ENCODE measurements around the gene EIF4EBP2. TPM values are rescaled to one million over a fixed set of nuclear protein-coding genes. Genes with fewer than 3 reads are reported as not detected.
A peak's percentile ranks its signal among the peaks of the same experiment; 100 is the strongest.

EIF4EBP2 gene
- total RNA-seq, 6 experiments from 2014 or later: 32.7 to 51.0 (median 40.3) TPM

DNA sequence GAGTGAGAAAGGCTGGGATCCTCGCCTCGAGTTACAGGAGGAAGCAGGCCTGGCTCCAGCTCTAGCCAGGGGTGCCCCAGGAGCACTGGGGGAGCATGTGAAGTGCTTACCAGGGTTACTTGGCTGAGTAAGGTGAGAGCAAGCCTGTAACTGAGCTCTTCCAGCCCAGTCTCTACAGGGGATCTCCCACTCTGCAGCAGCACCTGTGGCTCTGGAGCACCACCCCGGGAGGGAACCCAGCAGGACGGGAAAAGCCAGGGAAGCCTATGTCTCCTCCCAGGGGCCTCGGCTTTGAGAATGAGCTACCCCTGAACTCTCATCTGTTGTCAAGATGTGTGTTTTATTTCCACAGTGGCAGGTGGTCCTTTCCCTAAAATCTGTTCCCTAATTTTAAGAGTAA is 32.1 kb upstream of the EIF4EBP2 start:
- no peak for DNase-seq
- no peak overlapping the region for H3K27ac Mint-ChIP-seq
- H3K9me3 Mint-ChIP-seq: no peaks in the 10 kb centered on the region
- H3K36me3 Mint-ChIP-seq (ENCODE audit: low read depth): no peaks in the 10 kb centered on the region
- H3K4me1 Mint-ChIP-seq (ENCODE audit: low read depth): peaks cover 28% of the 10 kb centered on the region
- H3K4me3 Mint-ChIP-seq: no peak overlapping the region
- TF ChIP-seq, protein P1, sequence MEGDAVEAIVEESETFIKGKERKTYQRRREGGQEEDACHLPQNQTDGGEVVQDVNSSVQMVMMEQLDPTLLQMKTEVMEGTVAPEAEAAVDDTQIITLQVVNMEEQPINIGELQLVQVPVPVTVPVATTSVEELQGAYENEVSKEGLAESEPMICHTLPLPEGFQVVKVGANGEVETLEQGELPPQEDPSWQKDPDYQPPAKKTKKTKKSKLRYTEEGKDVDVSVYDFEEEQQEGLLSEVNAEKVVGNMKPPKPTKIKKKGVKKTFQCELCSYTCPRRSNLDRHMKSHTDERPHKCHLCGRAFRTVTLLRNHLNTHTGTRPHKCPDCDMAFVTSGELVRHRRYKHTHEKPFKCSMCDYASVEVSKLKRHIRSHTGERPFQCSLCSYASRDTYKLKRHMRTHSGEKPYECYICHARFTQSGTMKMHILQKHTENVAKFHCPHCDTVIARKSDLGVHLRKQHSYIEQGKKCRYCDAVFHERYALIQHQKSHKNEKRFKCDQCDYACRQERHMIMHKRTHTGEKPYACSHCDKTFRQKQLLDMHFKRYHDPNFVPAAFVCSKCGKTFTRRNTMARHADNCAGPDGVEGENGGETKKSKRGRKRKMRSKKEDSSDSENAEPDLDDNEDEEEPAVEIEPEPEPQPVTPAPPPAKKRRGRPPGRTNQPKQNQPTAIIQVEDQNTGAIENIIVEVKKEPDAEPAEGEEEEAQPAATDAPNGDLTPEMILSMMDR (IDR thresholded peaks at IDR 0.05): no peak
- H3K27me3 Mint-ChIP-seq (ENCODE audit: insufficient read depth): peaks cover 9% of the 10 kb centered on the region

DNA sequence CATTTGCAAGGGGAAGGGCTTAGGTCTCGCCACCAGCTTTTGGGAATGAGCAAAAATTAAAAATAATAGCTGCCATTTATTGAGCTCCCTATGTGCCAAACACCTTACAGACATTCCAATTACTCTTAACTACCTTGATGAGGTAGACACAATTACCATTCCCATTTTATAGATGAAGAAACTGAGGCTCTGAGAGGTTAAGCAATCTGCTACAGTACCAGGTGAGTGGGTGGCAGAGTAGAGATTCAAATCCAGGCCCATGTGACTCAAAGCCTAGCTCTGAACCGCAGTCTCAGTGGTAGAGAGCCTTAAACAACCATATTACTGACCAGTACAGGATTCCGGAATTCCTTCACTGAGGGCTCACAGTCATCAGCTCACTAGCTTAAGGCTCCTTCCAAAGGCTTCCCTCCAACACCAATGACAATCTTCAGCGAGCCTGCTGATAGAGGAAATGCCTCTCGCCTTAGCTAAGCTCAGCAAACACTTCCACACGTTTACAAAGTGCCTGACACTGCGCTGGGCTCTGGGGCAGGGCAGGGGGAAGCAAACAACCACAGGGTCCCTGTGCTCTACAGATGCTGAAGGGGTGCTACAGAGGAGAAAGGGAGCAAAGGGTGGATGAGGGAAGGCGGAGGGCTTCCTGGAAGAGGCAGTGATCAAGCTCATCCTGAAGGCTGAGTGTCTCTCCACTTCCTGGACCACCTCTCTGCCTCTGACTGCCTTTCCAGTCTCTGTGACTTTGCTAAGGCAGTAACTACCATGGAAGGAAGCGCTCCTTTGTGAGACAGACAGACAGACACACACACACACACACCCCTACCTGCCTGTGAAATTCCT is 28.9 kb upstream of the EIF4EBP2 start:
- H3K9me3 Mint-ChIP-seq: peaks cover 9% of the 10 kb centered on the region; the same call in 1 of the 2 replicates
- H3K36me3 Mint-ChIP-seq (ENCODE audit: low read depth): peaks cover 8% of the 10 kb centered on the region; the same call in 1 of the 2 replicates
- H3K27me3 Mint-ChIP-seq (ENCODE audit: insufficient read depth): peaks cover 17% of the 10 kb centered on the region
- peak overlapping the region; percentile 2; the same call in 1 of the 2 replicates for H3K27ac Mint-ChIP-seq
- peaks cover 43% of the 10 kb centered on the region for H3K4me1 Mint-ChIP-seq (ENCODE audit: low read depth)
- TF ChIP-seq, protein P1 (IDR thresholded peaks at IDR 0.05): no peak
- H3K4me3 Mint-ChIP-seq: no peak overlapping the region
- DNase-seq: no peak

DNA sequence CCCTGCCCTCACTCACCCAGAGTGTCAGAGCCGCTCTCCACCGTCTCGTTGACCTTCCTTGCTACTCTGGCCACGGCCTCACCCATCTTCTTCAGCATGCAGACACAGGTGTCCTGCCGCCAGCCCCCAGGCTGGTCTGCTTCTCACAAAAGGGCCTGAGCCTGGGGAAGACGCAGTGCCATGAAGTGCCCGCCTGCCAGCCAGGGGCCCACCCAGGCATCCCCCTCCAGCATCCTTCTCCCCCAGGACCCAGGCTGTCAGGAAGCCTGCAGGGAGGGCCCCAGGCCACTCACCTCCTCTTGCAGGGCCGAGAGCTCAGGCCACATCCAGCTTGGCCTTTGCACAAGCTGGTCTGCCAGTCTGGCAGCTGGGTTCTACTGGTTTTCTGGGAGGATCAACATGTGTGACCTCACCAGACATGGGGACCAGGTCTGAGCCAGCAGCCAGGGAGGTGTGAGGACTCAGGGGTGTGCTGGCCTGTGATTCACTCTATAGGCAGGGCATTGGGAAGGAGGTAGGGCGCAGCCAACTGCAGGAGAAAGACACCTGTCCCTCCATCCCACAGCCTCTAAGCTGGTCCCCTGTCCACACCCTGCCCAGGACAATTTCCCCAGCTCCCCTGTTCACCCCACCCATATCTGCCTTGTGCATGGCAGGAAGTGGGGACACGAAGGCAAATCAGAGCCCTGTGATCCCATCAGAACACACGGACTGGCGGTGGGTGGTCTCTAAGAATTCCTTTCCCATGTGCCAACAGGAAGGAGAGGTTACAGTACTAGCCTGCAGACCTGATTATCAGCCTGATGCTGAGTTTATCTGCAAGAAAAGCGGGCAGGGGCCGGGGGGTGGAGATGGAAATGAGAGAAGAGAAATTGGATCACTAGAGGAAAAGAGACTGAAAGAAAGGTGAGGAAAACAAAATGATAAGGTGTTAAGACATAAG is 27.2 kb upstream of the EIF4EBP2 start:
- peak; percentile 11 for DNase-seq
- H3K27ac Mint-ChIP-seq: no peak overlapping the region

DNA sequence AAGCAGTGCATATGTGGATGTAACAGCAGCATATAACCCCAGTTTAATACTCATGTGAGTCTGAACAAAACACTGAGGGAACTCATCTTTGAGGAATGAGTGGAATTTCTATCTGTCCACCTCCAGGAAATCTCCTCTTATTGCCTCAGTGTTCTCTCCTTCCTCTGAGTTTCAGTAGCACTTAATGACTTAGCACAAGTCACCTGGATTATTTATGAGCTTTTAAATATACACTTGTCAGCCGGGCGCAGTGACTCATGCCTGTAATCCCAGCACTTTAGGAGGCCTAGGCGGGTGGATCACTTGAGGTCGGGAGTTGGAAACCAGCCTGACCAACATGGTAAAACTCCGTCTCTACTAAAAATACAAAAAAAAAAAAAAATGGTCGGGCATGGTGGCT is 25.8 kb upstream of the EIF4EBP2 start:
- Mint-ChIP-seq H3K4me3 (no peak overlapping the region), H3K27ac (peak overlapping the region; percentile 51; the same call in 1 of the 2 replicates), H3K9me3 (peaks cover 9% of the 10 kb centered on the region; the same call in 1 of the 2 replicates), H3K27me3 (ENCODE audit: insufficient read depth) (peaks cover 14% of the 10 kb centered on the region), H3K4me1 (ENCODE audit: low read depth) (peaks cover 43% of the 10 kb centered on the region), H3K36me3 (ENCODE audit: low read depth) (peaks cover 8% of the 10 kb centered on the region; the same call in 1 of the 2 replicates)
- TF ChIP-seq, protein P1 (IDR thresholded peaks at IDR 0.05): no peak
- peak; percentile 94 for DNase-seq

More for the DNA sequence above, 27.2 kb upstream of the EIF4EBP2 start:
- TF ChIP-seq, protein P1 (IDR thresholded peaks at IDR 0.05): no peak
- Mint-ChIP-seq H3K27me3 (ENCODE audit: insufficient read depth) (peaks cover 14% of the 10 kb centered on the region), H3K9me3 (peaks cover 9% of the 10 kb centered on the region; the same call in 1 of the 2 replicates), H3K36me3 (ENCODE audit: low read depth) (peaks cover 8% of the 10 kb centered on the region; the same call in 1 of the 2 replicates), H3K4me1 (ENCODE audit: low read depth) (peaks cover 43% of the 10 kb centered on the region), H3K4me3 (no peak overlapping the region)

DNA sequence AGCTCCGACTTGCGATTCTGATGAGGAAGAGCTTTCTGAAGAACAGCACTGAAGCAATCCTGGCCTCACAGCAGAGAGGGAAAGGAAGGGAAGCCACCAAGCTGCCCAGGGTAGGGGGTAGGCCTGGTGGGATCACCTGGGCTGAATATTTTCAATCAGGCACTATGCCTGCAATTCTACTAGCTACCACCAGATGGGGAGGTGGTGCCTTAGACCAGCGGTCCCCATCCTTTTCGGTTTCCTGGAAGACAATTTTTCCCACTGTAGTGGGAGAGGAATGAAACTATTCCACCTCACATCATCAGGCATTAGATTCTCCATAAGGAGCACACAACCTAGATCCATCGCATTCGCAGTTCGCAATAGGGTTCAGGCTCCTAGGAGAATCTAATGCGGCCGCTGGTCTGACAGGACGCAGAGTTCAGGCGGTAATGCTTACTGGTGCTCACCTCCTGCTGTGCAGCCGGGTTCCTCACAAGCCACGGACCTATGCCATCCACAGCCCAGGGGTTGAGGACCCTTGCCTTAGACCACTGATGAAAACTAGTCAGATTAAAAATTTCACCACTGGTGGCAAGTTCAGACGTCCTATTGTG is 24.3 kb upstream of the EIF4EBP2 start:
- TF ChIP-seq, protein P1 (IDR thresholded peaks at IDR 0.05): peak; percentile 80
- Mint-ChIP-seq H3K27me3 (ENCODE audit: insufficient read depth) (peaks cover 20% of the 10 kb centered on the region), H3K36me3 (ENCODE audit: low read depth) (peaks cover 8% of the 10 kb centered on the region; the same call in 1 of the 2 replicates), H3K27ac (no peak overlapping the region), H3K4me3 (no peak overlapping the region), H3K9me3 (peaks cover 9% of the 10 kb centered on the region; the same call in 1 of the 2 replicates), H3K4me1 (ENCODE audit: low read depth) (peaks cover 42% of the 10 kb centered on the region)
- DNase-seq: no peak

All from HFFc6 (cell line).